GM21576 (cell line): ENCODE results near the gene POLD2.

ENCODE experiments used
- ATAC-seq: cut with Tn5 transposase; IDR thresholded peaks from one replicate; pipeline ENCODE4 v1.9.1; 2021; ENCODE audit warnings: mild to moderate bottlenecking, moderate library complexity; ENCODE audit not compliant: unreplicated experiment

POLD2 gene

DNA sequence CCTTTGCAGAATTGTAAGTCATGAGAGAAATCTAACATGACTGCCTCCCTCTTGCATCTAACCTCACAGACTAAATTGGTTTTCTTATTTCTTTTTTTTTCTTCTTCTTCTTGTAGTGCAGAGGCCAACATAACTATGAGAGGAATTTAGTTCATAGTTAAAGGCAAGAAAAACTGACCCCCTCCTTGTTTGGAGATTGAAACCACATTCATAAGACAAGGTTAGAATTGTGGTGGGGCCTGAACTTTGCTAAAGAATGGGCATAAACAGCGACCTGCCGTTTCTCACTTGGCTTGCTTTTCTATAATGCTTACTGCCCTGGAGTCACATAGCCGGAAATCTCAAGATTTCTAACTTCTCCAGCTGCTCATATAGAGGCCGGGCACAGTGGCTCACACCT lies 38.6 kb downstream of the POLD2 start:
- ATAC-seq: no peak

DNA sequence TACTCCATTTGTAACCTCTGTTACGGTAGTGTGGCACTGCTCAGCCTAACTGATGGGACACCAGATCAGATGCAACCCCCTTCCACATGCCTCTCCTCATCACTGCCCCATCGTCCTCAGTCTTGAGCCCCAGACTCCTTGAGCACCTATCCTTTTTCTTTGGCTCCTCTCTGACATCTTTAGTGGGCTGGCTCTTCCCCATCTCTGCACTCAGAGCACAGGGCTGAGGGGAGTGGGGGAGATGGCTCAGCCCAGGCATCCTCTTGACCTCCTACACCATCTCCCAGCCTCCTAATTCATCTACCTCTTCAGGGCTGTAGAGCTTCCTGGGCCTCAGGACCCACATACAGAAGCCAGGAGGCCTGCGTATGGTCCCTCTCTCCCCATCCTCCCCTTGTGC lies 39.6 kb downstream of the POLD2 start:
- no peak for ATAC-seq

- peak; percentile 86 for ATAC-seq
These were observed 40.7 kb downstream of the POLD2 start for GRCh38 chr7:44082541-44083207.

GRCh38 chr7:44081266-44081748 lies 42.0 kb downstream of the POLD2 start:
- no peak for ATAC-seq

GRCh38 chr7:44080686-44081265 lies 42.6 kb downstream of the POLD2 start:
- ATAC-seq: no peak

DNA sequence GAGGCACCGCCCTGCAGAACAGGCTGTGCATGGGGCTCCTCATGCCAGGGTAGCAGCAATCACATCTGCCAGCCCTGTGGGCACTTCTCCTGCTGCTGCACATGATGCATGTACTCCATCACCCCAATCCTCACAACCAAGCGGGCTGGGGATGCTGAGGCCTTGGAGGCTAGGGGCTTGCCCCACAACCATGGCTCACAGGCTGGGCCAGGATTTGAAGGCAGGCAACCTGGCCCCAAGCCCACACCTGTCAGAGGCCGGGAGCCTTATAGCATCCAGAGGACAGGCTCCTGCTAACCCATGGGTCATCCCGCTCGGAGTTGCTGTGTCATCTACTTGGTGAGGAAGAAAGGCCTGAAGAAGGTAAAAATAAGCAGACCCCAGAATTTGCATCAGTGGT lies 43.2 kb downstream of the POLD2 start:
- no peak for ATAC-seq

DNA sequence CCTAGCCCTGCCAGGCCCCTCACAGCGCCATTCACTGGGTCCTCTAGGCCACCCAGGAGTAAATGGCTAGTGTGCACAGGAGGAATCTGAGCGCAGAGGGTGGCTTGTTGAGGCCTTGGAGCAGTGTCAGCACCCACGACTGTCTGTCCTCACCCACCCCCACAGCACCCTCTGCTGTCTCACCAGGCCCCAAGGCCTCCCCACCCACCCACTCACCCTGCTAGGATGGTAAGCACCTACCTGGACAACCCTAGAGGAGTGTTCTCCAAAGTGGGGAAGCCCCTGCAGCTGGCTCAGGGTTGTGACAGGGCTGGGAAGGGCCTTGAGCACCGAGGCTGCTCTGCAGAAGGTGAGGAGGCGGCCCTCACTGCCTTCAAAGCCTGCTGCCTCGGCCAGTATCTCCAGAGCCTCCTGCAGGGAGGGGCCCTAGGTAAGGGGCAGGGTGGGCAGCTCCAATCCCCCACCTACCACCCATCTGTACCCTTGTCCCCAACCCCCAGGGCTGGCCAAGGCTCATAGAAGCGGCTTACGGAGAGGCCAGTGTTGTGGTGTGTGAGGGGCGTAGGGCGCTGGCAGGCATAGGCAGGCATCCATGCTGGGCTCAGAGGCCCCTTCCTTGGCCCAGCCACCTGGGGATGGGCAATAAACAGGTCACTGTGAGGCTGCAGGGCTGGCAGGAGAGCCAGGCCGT lies 43.9 kb downstream of the POLD2 start:
- ATAC-seq: no peak

GRCh38 chr7:44078521-44078920 lies 44.8 kb downstream of the POLD2 start:
- no peak for ATAC-seq

GRCh38 chr7:44077681-44078091 lies 45.7 kb downstream of the POLD2 start:
- ATAC-seq: no peak

GRCh38 chr7:44077061-44077460 lies 46.3 kb downstream of the POLD2 start:
- no peak for ATAC-seq

GRCh38 chr7:44076101-44076895 lies 47.0 kb downstream of the POLD2 start:
- no peak for ATAC-seq

DNA sequence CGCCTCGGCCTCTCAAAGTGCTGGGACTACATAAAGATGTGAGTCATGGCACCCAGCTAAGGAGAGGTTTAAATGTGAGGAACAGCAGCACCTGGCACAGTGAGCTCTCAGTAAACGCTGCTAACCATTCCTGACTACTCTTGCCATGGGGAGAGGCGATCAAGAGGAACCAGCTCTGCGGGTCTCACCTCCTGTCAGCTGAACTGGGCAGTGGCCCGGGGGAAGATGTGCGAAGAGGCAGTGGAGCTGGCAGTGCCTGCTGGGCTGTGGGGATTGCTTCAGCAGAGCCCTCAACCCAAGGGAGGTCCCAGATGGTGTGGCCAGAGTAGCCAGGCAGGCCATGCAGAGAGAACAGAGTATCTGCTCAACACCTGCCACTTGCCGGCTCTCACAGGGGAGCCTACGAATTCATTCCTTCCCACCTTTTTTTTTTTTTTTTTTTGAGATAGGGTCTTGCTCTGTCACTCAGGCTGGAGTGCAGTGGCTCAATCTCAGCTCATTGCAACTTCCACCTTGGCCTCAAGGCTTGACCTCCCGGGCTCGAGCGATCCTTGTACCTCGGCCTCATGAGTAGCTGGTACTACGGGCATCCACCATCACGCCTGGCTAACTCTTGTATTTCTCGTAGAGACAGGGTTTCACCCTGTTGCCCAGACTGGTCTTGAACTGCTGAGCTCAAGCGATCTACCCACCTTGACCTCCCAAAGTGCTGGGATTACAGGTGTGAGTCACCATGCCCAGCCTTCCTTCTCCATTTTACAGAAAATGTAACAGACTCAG lies 47.9 kb downstream of the POLD2 start:
- no peak for ATAC-seq

GRCh38 chr7:44074349-44074695 lies 49.0 kb downstream of the POLD2 start:
- peak; percentile 17 for ATAC-seq

DNA sequence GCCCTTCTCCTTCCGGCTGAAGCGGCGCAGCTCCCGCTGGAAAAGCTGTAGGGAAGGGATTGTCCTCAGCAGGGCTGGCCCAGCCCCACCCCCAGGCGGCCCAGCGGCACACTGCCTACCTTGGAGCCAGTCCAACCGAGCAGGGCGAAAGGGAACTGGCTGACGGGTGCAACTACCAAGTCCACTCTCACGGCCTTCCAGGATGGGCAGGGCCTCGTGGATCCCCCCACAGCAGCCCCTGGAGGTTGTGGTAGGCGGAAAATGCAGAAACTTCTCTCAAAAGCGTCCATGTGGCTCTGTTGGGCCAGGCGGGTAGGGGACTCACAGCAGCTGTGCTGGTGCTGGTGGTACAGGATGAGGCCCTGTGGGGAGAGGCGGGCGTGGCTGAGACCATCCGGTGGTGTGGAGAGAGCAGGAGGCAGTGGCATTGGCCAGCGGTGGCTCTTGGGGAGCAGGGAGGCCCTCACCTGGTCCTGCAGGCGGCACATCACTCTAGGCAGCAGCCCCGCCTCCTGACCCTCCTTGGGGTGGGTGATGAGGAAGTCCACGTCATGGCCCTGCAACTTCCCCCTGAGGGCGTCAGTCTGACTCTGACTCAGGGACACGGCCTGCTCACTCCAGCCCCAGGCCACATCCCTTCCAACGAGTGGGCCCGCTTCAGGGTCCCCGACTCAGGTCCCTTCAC lies 49.5 kb downstream of the POLD2 start:
- peak; percentile 72 for ATAC-seq

- no peak for ATAC-seq
These were observed 50.8 kb downstream of the POLD2 start for GRCh38 chr7:44072364-44073231.

GRCh38 chr7:44071726-44072363 lies 51.5 kb downstream of the POLD2 start:
- no peak for ATAC-seq

DNA sequence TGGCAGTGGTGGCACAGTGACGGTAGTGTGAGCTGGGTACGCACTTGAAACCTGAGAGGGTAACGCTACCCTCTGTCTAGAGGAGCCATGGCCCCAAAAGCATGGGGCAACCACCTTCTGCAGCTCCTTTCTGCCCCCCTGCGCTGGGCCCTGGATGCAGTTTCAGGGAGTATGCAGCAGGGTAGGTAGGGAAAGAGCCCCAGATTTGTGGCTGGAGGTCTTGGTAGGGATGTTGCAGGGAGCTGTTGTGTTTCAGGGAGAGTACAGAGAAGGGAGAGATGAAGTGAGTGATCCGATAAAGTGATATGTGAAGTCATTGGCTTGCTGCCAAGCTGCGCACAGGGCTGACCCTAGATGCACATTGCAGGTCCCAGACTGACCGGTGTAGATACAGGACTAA lies 55.3 kb downstream of the POLD2 start:
- ATAC-seq: no peak

DNA sequence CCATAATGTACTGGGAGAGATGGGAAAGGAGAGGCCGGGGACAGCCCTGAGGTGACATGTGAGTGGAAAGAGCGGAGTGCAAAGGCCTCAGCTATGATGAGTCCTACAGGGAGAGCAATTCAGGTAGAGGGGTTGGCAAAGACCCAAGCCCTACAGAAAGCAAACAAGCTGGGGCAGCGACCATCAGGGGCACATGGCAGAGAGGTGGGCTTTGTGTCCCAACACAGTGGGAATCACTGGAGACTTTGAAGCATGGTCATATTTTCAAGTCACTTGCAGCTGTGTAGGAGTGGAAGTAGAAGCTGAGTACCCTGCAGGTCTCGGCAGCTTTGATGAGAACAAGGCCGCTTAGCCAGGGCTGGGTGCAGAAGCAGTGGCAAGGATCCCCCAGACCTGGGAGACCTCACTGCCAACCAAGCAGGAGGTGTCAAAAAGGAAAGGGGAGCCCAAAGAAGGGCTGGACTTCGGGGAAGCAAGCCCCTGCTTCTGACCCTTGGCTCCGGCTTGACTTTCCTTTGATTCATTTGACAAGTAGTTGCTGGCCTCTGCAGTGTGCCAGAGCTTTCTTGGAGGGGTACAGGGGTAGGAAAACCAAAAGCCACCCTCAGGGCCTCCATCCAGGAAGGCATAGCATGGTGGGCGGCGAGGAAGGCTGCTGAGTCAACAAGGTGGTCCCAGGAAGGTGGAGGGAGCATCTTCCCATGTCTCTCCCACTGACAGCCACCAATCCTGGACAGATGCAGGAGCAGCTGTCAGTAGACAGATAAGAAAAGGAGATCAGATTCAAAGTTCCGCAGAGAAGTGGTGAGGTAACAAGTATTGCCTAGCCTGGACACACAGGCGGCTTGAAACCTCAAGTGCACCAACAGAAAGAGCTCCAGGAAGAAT lies 56.0 kb downstream of the POLD2 start:
- ATAC-seq: no peak
